Gastroesophageal sphincter (tissue), 3 donors: ENCODE measurements around the gene PLOD2.

Source experiments
- POLR2A ChIP-seq, 2 donors: fragments of 450-650 bp; IDR thresholded peaks; one replicate each; pipeline ENCODE4 v1.6.1; 2017; ENCODE audit warnings: antibody characterized with exemption in 2 of 2, mild to moderate bottlenecking in 2 of 2, moderate library complexity in 1 of 2
- TF ChIP-seq, protein P1 (sequence below), 4 experiments: fragments of 200-600 bp in 2 of 4; fragments of 450-650 bp in 2 of 4; sonication (generic) in 1 of 4; IDR thresholded peaks; one replicate each; pipeline ENCODE4 v1.5.1; 2017 to 2019; ENCODE audit warnings: antibody characterized with exemption in 4 of 4, mild to moderate bottlenecking in 2 of 4, moderate library complexity in 2 of 4

DNA sequence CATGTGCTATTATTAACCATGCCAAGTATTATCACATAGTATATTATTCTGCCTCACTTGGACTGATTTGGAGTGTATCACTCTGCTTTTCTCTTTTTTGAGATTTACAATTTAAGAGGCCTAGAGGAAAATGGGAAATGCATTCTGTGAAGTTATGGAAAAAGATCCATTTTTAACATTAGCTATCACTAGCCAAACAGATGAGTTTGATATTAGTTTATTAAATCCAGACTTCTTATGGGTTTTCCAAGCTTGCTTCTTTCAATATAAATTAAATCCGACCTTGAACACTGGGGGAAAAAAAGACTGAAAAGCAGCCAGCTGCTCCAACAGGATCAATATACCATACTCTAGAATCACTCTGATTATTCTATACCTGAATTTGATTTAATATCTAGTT, 30.1 kb upstream of the PLOD2 start:
- TF ChIP-seq, protein P1, sequence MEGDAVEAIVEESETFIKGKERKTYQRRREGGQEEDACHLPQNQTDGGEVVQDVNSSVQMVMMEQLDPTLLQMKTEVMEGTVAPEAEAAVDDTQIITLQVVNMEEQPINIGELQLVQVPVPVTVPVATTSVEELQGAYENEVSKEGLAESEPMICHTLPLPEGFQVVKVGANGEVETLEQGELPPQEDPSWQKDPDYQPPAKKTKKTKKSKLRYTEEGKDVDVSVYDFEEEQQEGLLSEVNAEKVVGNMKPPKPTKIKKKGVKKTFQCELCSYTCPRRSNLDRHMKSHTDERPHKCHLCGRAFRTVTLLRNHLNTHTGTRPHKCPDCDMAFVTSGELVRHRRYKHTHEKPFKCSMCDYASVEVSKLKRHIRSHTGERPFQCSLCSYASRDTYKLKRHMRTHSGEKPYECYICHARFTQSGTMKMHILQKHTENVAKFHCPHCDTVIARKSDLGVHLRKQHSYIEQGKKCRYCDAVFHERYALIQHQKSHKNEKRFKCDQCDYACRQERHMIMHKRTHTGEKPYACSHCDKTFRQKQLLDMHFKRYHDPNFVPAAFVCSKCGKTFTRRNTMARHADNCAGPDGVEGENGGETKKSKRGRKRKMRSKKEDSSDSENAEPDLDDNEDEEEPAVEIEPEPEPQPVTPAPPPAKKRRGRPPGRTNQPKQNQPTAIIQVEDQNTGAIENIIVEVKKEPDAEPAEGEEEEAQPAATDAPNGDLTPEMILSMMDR (IDR thresholded peaks at IDR 0.05): no peak
- no peak for TF ChIP-seq POLR2A (IDR thresholded peaks at IDR 0.05)
